ENCODE measurements around the gene CALML5.

CALML5 gene

DNA sequence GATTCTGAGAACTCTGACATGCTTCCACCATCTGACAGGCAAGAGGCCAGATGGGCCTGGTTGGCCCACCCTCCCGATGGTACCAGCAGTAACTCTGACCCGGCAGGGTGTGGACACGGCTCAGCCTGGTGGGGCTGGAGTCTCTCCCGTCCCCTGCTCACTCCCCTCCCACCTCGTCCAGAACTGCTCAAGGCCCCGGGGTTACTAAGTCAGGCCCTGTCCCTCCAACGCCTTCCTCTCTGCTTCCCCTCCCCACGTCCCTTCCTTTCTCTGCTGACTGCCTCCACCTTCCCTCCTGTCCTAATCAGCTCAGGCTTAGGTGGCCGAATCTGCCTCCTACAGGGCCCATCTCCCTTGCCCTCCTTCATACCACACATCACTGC, 12.5 kb downstream of the CALML5 start:
- no CpG with 5 or more reads among the region's 9 CpGs for whole genome bisulfite sequencing (ENCODE audit: extremely low coverage, insufficient coverage, low lambda C conversion rate)
- H4K8ac ChIP-seq (ENCODE audit: low read depth, low read length) = no peak overlapping the region
- no peak overlapping the region for H2BK15ac ChIP-seq (replicated peaks; ENCODE audit: low read depth)
- peak overlapping the region; percentile 5 for H3K18ac ChIP-seq (ENCODE audit: low read length)
- no peak overlapping the region for H2AK5ac ChIP-seq (ENCODE audit: low read length)
- H3K4me1 ChIP-seq (ENCODE audit: control insufficient read depth, low read depth, low read length) = peaks cover 9% of the 10 kb centered on the region
- H3K36me3 ChIP-seq (ENCODE audit: control insufficient read depth, insufficient read depth, low read length) = no peaks in the 10 kb centered on the region
- H3K23ac ChIP-seq (ENCODE audit: low read length) = no peak overlapping the region
- H2BK120ac ChIP-seq (ENCODE audit: low read depth, low read length) = no peak overlapping the region
- no peak overlapping the region for H3K4me2 ChIP-seq (ENCODE audit: low read length)
- no peak for DNase-seq
- H3K4me3 ChIP-seq (ENCODE audit: low read length) = no peak overlapping the region
- no peaks in the 10 kb centered on the region for H3K79me2 ChIP-seq (ENCODE audit: control insufficient read depth, insufficient read depth, low read length)
- no peak overlapping the region for H3K4ac ChIP-seq (ENCODE audit: low read depth, low read length)
- no peak overlapping the region for H3K27ac ChIP-seq (ENCODE audit: low read depth, low read length)
- H3K9ac ChIP-seq (ENCODE audit: low read length) = no peak overlapping the region
- H3K79me1 ChIP-seq (ENCODE audit: low read length) = no peaks in the 10 kb centered on the region
- no peak overlapping the region for H2BK5ac ChIP-seq (ENCODE audit: low read length)
- peak overlapping the region; percentile 83 for H3K56ac ChIP-seq (ENCODE audit: low read length)
- H3K27me3 ChIP-seq (ENCODE audit: insufficient read depth, low read length, poor library complexity) = no peaks in the 10 kb centered on the region
- no peak overlapping the region for H4K5ac ChIP-seq (ENCODE audit: low read length)

DNA sequence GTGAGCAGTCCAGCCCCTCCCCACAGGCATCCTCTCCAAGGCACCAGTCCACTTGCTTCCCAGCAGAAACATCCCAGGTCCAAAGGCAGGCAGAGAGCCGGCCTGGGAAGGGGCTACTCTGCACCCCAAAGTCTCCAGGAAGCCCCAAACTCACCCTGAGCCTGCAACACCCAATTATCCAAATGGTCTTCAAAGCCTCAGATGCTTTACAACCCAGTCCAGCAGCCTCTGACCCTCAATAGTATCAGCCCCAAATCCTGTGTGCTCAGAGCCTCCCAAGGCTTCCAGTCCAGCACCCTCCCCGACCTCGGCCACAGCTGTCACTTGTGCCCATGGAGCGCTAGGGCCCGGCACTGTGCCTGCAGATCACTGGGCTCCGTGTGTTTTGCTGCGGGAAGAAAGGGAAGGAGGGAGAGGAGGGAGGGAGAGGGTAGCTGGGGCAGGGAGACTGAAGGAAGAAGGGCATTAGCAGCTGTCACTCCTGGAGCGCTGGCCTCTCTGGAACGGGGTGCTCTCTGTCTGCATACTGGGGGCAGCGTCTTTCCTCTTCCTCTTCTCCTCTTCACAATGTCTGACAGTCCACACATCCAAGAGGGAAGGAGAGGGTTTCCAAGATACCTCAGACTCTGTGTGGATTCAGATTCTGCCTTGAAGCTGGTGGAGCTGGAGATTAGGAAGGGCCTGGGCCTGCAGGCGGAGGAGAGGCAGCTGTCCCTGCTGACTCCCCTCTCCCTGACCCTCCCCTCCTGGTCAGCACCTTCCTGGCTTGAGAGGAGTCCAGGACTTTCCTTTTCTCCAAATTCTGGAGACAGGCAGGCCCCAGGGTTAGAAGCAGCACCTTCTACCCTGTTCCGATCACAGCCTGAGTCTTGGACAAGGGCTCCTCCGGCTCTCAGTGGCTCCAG, 13.2 kb downstream of the CALML5 start:
- Histone ChIP-seq H2BK5ac (ENCODE audit: low read length) (peak overlapping the region; percentile 46), H4K8ac (ENCODE audit: low read depth, low read length) (no peak overlapping the region), H3K27me3 (ENCODE audit: insufficient read depth, low read length, poor library complexity) (no peaks in the 10 kb centered on the region), H4K5ac (ENCODE audit: low read length) (no peak overlapping the region), H3K56ac (ENCODE audit: low read length) (peak overlapping the region; percentile 83), H3K9ac (ENCODE audit: low read length) (peak overlapping the region; percentile 30), H3K18ac (ENCODE audit: low read length) (peak overlapping the region; percentile 5), H3K4me2 (ENCODE audit: low read length) (no peak overlapping the region), H3K36me3 (ENCODE audit: control insufficient read depth, insufficient read depth, low read length) (no peaks in the 10 kb centered on the region), H3K23ac (ENCODE audit: low read length) (no peak overlapping the region), H3K79me2 (ENCODE audit: control insufficient read depth, insufficient read depth, low read length) (no peaks in the 10 kb centered on the region), H3K4me1 (ENCODE audit: control insufficient read depth, low read depth, low read length) (peaks cover 9% of the 10 kb centered on the region), H2AK5ac (ENCODE audit: low read length) (no peak overlapping the region), H3K4ac (ENCODE audit: low read depth, low read length) (no peak overlapping the region), H3K27ac (ENCODE audit: low read depth, low read length) (no peak overlapping the region), H2BK15ac (replicated peaks; ENCODE audit: low read depth) (no peak overlapping the region), H3K79me1 (ENCODE audit: low read length) (no peaks in the 10 kb centered on the region), H3K4me3 (ENCODE audit: low read length) (no peak overlapping the region), H2BK120ac (ENCODE audit: low read depth, low read length) (no peak overlapping the region)
- no CpG with 5 or more reads among the region's 13 CpGs for WGBS (ENCODE audit: extremely low coverage, insufficient coverage, low lambda C conversion rate)
- DNase-seq = no peak

DNA sequence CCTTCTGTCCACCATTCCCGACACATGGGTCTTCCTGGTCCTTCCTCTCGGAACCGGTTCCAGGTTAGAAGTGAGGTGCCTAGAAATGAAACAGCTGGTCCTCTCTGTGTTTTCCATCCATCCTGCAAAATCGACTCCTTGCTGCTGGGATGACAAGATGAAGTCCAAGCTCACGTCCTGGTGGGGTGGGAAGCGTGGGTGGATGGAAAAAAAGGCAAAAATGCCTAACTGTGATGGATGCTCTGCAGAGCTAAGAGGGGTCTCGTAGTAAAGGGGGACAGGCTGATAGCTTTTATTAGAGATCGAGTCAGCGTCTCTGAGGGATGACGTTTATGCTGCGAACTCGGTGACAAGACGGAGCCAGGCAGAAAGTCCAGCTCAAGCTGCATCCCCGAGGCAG, 14.1 kb downstream of the CALML5 start:
- Histone ChIP-seq H4K8ac (ENCODE audit: low read depth, low read length) (no peak overlapping the region), H3K23ac (ENCODE audit: low read length) (no peak overlapping the region), H3K36me3 (ENCODE audit: control insufficient read depth, insufficient read depth, low read length) (no peaks in the 10 kb centered on the region), H2BK5ac (ENCODE audit: low read length) (no peak overlapping the region), H3K27me3 (ENCODE audit: insufficient read depth, low read length, poor library complexity) (no peaks in the 10 kb centered on the region), H2BK15ac (replicated peaks; ENCODE audit: low read depth) (no peak overlapping the region), H3K4me3 (ENCODE audit: low read length) (no peak overlapping the region), H3K9ac (ENCODE audit: low read length) (no peak overlapping the region), H3K79me2 (ENCODE audit: control insufficient read depth, insufficient read depth, low read length) (no peaks in the 10 kb centered on the region), H3K4ac (ENCODE audit: low read depth, low read length) (no peak overlapping the region), H2BK120ac (ENCODE audit: low read depth, low read length) (no peak overlapping the region), H3K4me2 (ENCODE audit: low read length) (no peak overlapping the region), H3K79me1 (ENCODE audit: low read length) (no peaks in the 10 kb centered on the region), H3K18ac (ENCODE audit: low read length) (no peak overlapping the region), H3K27ac (ENCODE audit: low read depth, low read length) (no peak overlapping the region), H3K4me1 (ENCODE audit: control insufficient read depth, low read depth, low read length) (peaks cover 9% of the 10 kb centered on the region), H3K56ac (ENCODE audit: low read length) (peak overlapping the region; percentile 15), H2AK5ac (ENCODE audit: low read length) (peak overlapping the region; percentile 58), H4K5ac (ENCODE audit: low read length) (no peak overlapping the region)
- no CpG with 5 or more reads among the region's 14 CpGs for WGBS (ENCODE audit: extremely low coverage, insufficient coverage, low lambda C conversion rate)
- no peak for DNase-seq

DNA sequence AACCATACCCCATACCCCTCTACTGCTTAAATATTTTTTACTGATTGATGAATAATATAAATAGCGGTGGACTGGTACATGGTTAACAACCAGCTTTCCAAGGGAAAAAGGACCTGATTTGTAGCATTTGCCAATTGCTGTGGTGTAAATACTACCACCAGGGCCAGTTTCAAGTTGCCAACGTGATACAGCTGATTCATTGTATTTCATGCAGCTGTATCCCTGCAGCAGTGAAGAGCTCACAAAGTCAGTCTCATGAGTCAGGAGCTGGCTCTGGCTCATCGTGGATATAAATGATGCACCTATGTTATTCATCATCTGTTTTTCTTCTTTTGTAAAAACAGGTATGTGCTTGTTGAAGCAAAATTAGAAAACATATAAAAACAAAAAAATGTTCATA, 15.2 kb downstream of the CALML5 start:
- Histone ChIP-seq H3K56ac (ENCODE audit: low read length) (no peak overlapping the region), H3K18ac (ENCODE audit: low read length) (no peak overlapping the region), H3K79me1 (ENCODE audit: low read length) (no peaks in the 10 kb centered on the region), H2AK5ac (ENCODE audit: low read length) (no peak overlapping the region), H3K4me2 (ENCODE audit: low read length) (no peak overlapping the region), H2BK120ac (ENCODE audit: low read depth, low read length) (no peak overlapping the region), H2BK5ac (ENCODE audit: low read length) (no peak overlapping the region), H2BK15ac (replicated peaks; ENCODE audit: low read depth) (no peak overlapping the region), H4K5ac (ENCODE audit: low read length) (no peak overlapping the region), H3K4me3 (ENCODE audit: low read length) (no peak overlapping the region), H3K79me2 (ENCODE audit: control insufficient read depth, insufficient read depth, low read length) (no peaks in the 10 kb centered on the region), H4K8ac (ENCODE audit: low read depth, low read length) (no peak overlapping the region), H3K4ac (ENCODE audit: low read depth, low read length) (no peak overlapping the region), H3K27me3 (ENCODE audit: insufficient read depth, low read length, poor library complexity) (no peaks in the 10 kb centered on the region), H3K23ac (ENCODE audit: low read length) (no peak overlapping the region), H3K9ac (ENCODE audit: low read length) (no peak overlapping the region), H3K4me1 (ENCODE audit: control insufficient read depth, low read depth, low read length) (peaks cover 9% of the 10 kb centered on the region), H3K27ac (ENCODE audit: low read depth, low read length) (no peak overlapping the region), H3K36me3 (ENCODE audit: control insufficient read depth, insufficient read depth, low read length) (no peaks in the 10 kb centered on the region)
- no peak for DNase-seq
- no CpG with 5 or more reads among the region's 3 CpGs for WGBS (ENCODE audit: extremely low coverage, insufficient coverage, low lambda C conversion rate)

DNA sequence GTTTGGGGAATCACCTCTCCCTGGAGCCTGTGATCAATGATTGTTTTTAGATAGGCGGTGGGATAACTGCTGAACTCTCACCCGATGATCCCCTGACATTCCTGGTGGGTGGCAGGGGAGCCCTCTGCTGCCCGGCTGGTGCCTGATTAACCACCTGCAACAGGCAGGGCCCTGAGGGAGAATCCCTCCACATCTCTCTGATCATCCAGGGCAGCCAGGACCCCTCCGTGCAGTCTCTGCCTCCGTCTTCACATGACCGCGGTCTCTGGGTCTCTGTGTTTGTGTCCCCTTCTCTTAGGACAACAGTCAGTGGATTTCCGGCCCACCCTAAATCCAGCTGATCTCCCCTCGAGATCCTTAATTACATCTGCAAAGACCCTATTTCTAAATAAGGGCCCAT, 17.4 kb downstream of the CALML5 start:
- no peak overlapping the region for H3K9ac ChIP-seq (ENCODE audit: low read length)
- no peaks in the 10 kb centered on the region for H3K79me1 ChIP-seq (ENCODE audit: low read length)
- no peak for DNase-seq
- no peak overlapping the region for H4K5ac ChIP-seq (ENCODE audit: low read length)
- no peak overlapping the region for H2BK5ac ChIP-seq (ENCODE audit: low read length)
- no peaks in the 10 kb centered on the region for H3K79me2 ChIP-seq (ENCODE audit: control insufficient read depth, insufficient read depth, low read length)
- H2BK120ac ChIP-seq (ENCODE audit: low read depth, low read length) = no peak overlapping the region
- H3K4ac ChIP-seq (ENCODE audit: low read depth, low read length) = no peak overlapping the region
- no peak overlapping the region for H3K18ac ChIP-seq (ENCODE audit: low read length)
- no peak overlapping the region for H3K56ac ChIP-seq (ENCODE audit: low read length)
- no peak overlapping the region for H2BK15ac ChIP-seq (replicated peaks; ENCODE audit: low read depth)
- no peaks in the 10 kb centered on the region for H3K36me3 ChIP-seq (ENCODE audit: control insufficient read depth, insufficient read depth, low read length)
- no peak overlapping the region for H3K27ac ChIP-seq (ENCODE audit: low read depth, low read length)
- peaks cover 7% of the 10 kb centered on the region for H3K4me1 ChIP-seq (ENCODE audit: control insufficient read depth, low read depth, low read length)
- no peaks in the 10 kb centered on the region for H3K27me3 ChIP-seq (ENCODE audit: insufficient read depth, low read length, poor library complexity)
- H3K23ac ChIP-seq (ENCODE audit: low read length) = no peak overlapping the region
- no peak overlapping the region for H2AK5ac ChIP-seq (ENCODE audit: low read length)
- no peak overlapping the region for H3K4me2 ChIP-seq (ENCODE audit: low read length)
- no peak overlapping the region for H4K8ac ChIP-seq (ENCODE audit: low read depth, low read length)
- H3K4me3 ChIP-seq (ENCODE audit: low read length) = no peak overlapping the region
- WGBS (ENCODE audit: extremely low coverage, insufficient coverage, low lambda C conversion rate) = no CpG with 5 or more reads among the region's 9 CpGs

DNA sequence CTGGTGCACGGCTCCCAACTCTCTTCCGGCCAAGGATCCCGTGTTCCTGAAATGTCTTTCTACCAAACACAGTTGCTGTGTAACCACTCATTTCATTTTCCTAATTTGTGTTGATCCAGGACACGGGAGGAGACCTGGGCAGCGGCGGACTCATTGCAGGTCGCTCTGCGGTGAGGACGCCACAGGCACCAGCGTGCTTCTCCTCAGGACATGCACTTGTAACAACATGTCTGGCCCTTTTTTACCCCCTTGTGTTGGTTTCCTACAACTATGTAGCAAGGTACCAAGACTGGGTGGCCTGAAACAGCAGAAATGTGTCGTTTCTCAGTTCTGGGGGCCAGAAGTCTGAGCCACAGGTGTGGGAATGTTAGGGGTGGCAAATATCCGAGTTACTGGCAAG, 18.2 kb downstream of the CALML5 start:
- Histone ChIP-seq H3K18ac (ENCODE audit: low read length) (peak overlapping the region; percentile 29), H2BK5ac (ENCODE audit: low read length) (peak overlapping the region; percentile 35), H3K27me3 (ENCODE audit: insufficient read depth, low read length, poor library complexity) (no peaks in the 10 kb centered on the region), H3K79me2 (ENCODE audit: control insufficient read depth, insufficient read depth, low read length) (no peaks in the 10 kb centered on the region), H3K4me3 (ENCODE audit: low read length) (no peak overlapping the region), H4K5ac (ENCODE audit: low read length) (no peak overlapping the region), H3K4ac (ENCODE audit: low read depth, low read length) (no peak overlapping the region), H3K36me3 (ENCODE audit: control insufficient read depth, insufficient read depth, low read length) (no peaks in the 10 kb centered on the region), H3K56ac (ENCODE audit: low read length) (peak overlapping the region; percentile 56), H3K27ac (ENCODE audit: low read depth, low read length) (no peak overlapping the region), H3K23ac (ENCODE audit: low read length) (no peak overlapping the region), H3K4me1 (ENCODE audit: control insufficient read depth, low read depth, low read length) (peaks cover 6% of the 10 kb centered on the region), H3K9ac (ENCODE audit: low read length) (no peak overlapping the region), H2BK120ac (ENCODE audit: low read depth, low read length) (no peak overlapping the region), H4K8ac (ENCODE audit: low read depth, low read length) (no peak overlapping the region), H2BK15ac (replicated peaks; ENCODE audit: low read depth) (no peak overlapping the region), H2AK5ac (ENCODE audit: low read length) (peak overlapping the region; percentile 27), H3K79me1 (ENCODE audit: low read length) (no peaks in the 10 kb centered on the region), H3K4me2 (ENCODE audit: low read length) (no peak overlapping the region)
- no CpG with 5 or more reads among the region's 12 CpGs for WGBS (ENCODE audit: extremely low coverage, insufficient coverage, low lambda C conversion rate)
- no peak for DNase-seq
